Endothelial cell of umbilical vein (primary cell): ENCODE data around the gene YPEL5. TPM values are rescaled to one million over a fixed set of nuclear protein-coding genes. Genes with fewer than 3 reads are reported as not detected.

ENCODE experiments used
- BruUV-seq: library from RNA; stranded (reverse); fragments of 400-500 nt; replicated peaks from 2 replicates; lab custom pipeline; 2021; lab: Mats Ljungman, UMichigan
- CTCF ChIA-PET: fragments of 300-600, 350-600 bp; sonication (Branson Sonifier 250); formaldehyde crosslinking; loops from one replicate; lab custom pipeline; 2021; ENCODE audit warnings: antibody characterized with exemption, inconsistent platforms; lab: Charles Lee
- POLR2A ChIA-PET: fragments of 300-600, 350-600 bp; sonication (Branson Sonifier 250); formaldehyde crosslinking; loops from one replicate; lab custom pipeline; 2021; ENCODE audit warnings: antibody characterized with exemption, inconsistent platforms; lab: Charles Lee
- DNase-seq: peaks from one replicate; pipeline ENCODE4 v3.0.0-alpha.2; 2011; ENCODE audit warnings: low read depth, low spot score
- FAIRE-seq: peaks from 2 replicates; lab custom pipeline; 2011; peaks lifted over from hg19 to GRCh38; lab: Jason Lieb, UNC
- H2AFZ ChIP-seq: 2 replicates; pipeline ENCODE4 v1.6.0; 2012; ENCODE audit warnings: low read depth, low read length, control low read depth, inconsistent platforms
- H3K27ac ChIP-seq: 2 replicates; pipeline ENCODE4 v1.5.1; 2011; ENCODE audit warnings: low read depth, mild to moderate bottlenecking, control low read depth, low read length, moderate library complexity; ENCODE audit not compliant: insufficient read depth
- H3K27me3 ChIP-seq, 2 experiments: 2 replicates each; pipeline versions ENCODE4 v1.6.0 to v1.6.1; 2011; ENCODE audit warnings: low read length in 2 of 2, mixed read lengths in 1 of 2; ENCODE audit not compliant: control insufficient read depth in 2 of 2, insufficient read depth in 2 of 2
- H3K36me3 ChIP-seq, 2 experiments: 2 replicates in 1 of 2; 3 replicates in 1 of 2; pipeline ENCODE4 v1.5.1; 2011; ENCODE audit warnings: low read length in 2 of 2, mild to moderate bottlenecking in 1 of 2, moderate library complexity in 1 of 2; ENCODE audit not compliant: control insufficient read depth in 2 of 2, insufficient read depth in 2 of 2; ENCODE audit errors: extremely low read depth in 1 of 2
- H3K4me1 ChIP-seq: 3 replicates; pipeline ENCODE4 v1.5.1; 2011; ENCODE audit warnings: mild to moderate bottlenecking, low read length; ENCODE audit not compliant: control insufficient read depth, insufficient read depth; ENCODE audit errors: extremely low read depth
- H3K4me2 ChIP-seq: 2 replicates; pipeline ENCODE4 v1.6.1; 2011; ENCODE audit warnings: low read length, control low read depth, mixed read lengths; ENCODE audit not compliant: insufficient read depth
- H3K4me3 ChIP-seq, 3 experiments: fragments of 200-600 bp in 1 of 3; sonication (generic), shearing (Covaris generic) in 1 of 3; replicated peaks in 1 of 3; 2 replicates each; pipeline ENCODE4 v1.5.1; 2011 to 2016; ENCODE audit warnings: control low read depth in 3 of 3, low read length in 3 of 3, mild to moderate bottlenecking in 2 of 3, inconsistent platforms in 1 of 3, low read depth in 1 of 3, moderate library complexity in 1 of 3; ENCODE audit not compliant: insufficient read depth in 1 of 3
- H3K79me2 ChIP-seq: 2 replicates; pipeline ENCODE4 v1.6.0; 2012; ENCODE audit warnings: low read length, inconsistent platforms; ENCODE audit not compliant: control insufficient read depth, insufficient read depth
- H3K9ac ChIP-seq: replicated peaks from 2 replicates; pipeline ENCODE3; 2011; ENCODE audit warnings: low read length, control low read depth; ENCODE audit not compliant: insufficient read depth; ENCODE audit errors: extremely low read depth
- H3K9me1 ChIP-seq: replicated peaks from 3 replicates; pipeline ENCODE4 v1.6.0; 2011; ENCODE audit warnings: mild to moderate bottlenecking, low read length; ENCODE audit not compliant: control insufficient read depth, insufficient read depth; ENCODE audit errors: extremely low read depth
- H3K9me3 ChIP-seq: replicated peaks from 2 replicates; pipeline ENCODE4 v1.5.1; 2012; ENCODE audit warnings: low read length, inconsistent platforms; ENCODE audit not compliant: control insufficient read depth, insufficient read depth
- H4K20me1 ChIP-seq: replicated peaks from 2 replicates; pipeline ENCODE3; 2011; ENCODE audit warnings: mild to moderate bottlenecking, low read length; ENCODE audit not compliant: control insufficient read depth, insufficient read depth; ENCODE audit errors: extremely low read depth
- FOS ChIP-seq: IDR thresholded peaks from 2 replicates; pipeline ENCODE4 v1.6.1; 2011; ENCODE audit warnings: mild to moderate bottlenecking, low read length, moderate library complexity, borderline replicate concordance; ENCODE audit not compliant: insufficient read depth
- GATA2 ChIP-seq: IDR thresholded peaks from 2 replicates; pipeline ENCODE4 v1.7.0; 2011; ENCODE audit warnings: low read depth, mild to moderate bottlenecking, moderate library complexity, mixed read lengths, low read length; ENCODE audit not compliant: insufficient read length, insufficient read depth
- JUN ChIP-seq: IDR thresholded peaks from 2 replicates; pipeline ENCODE4 v1.6.1; 2011; ENCODE audit warnings: borderline replicate concordance, low read depth; ENCODE audit not compliant: insufficient read length, insufficient read depth
- MYC ChIP-seq: IDR thresholded peaks from one replicate; pipeline ENCODE4 v1.6.1; 2011; ENCODE audit warnings: mild to moderate bottlenecking, low read depth, low read length
- POLR2A ChIP-seq: IDR thresholded peaks from 2 replicates; pipeline ENCODE4 v1.6.1; 2012; ENCODE audit warnings: low read depth, mild to moderate bottlenecking, control low read depth, low read length
- POLR2AphosphoS5 ChIP-seq: IDR thresholded peaks from 2 replicates; pipeline ENCODE4 v1.6.1; 2012; ENCODE audit warnings: low read depth, mild to moderate bottlenecking, control low read depth, low read length, moderate library complexity; ENCODE audit not compliant: insufficient read depth
- dilution Hi-C: fragments of 300-500 bp; cut with MboI; formaldehyde crosslinking; loops from one replicate; pipeline ENCODE4 v1.15.0; 2019; ENCODE audit warnings: low sequenced_read_pairs; ENCODE audit not compliant: extremely low pct_ligation_motif_present
- intact Hi-C: fragments of 100-400 bp; cut with micrococcal nuclease; formaldehyde crosslinking; loops from one replicate; pipeline ENCODE4 v1.10.0; 2022
- polyA plus RNA-seq, 4 experiments: library from polyadenylated mRNA; depleted of rRNA in 3 of 4; stranded (reverse) in 3 of 4; unstranded in 1 of 4; fragments of >200 nt; gene quantifications; 2 replicates each; pipeline versions ENCODE4 v1.2.1 to v1.2.3, GENCODE V29; 2011 to 2012; ENCODE audit warnings: missing spikeins in 1 of 4
- total RNA-seq: library from RNA; stranded (reverse); gene quantifications from 2 replicates; pipeline ENCODE4 v1.2.3, GENCODE V29; 2021
- TF ChIP-seq, protein P1 (sequence below): IDR thresholded peaks from 2 replicates; pipeline ENCODE4 v1.6.1; 2011; ENCODE audit not compliant: insufficient read depth, insufficient read length

Gene YPEL5
- total and polyA plus RNA-seq, 2 donors (not counting 3 experiments of a cell fraction or from before 2014, with no cell fraction given): 49.5 to 62.0 TPM

DNA sequence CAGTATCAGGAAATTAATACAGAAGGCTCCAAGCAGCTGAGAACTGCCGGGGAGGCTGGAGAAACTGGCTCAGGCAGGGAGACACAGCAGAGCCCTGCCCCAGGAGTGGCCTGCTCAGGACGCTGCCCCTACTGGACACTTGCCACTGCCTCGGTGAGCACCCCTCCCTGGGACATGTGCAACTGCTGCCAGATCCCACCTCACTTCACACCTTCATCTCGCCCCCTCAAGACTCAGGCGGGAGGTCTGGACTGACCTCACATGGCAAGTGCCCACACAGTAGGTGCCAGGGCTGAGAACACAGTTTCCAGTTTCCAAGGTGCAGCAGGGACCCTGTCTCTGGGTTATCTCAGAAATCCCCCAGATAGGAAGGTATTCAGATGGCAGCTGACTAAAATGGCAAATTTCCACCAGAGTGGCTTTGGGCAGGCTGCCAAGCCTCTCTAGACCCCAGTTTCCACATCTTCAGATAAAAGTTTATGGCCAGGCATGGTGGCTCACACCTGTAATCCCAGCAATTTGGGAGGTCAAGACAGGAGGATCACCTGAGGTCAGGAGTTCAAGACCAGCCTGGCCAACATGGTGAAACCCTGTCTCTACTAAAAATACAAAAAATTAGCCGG lies 50.9 kb downstream of the YPEL5 start:
- Histone ChIP-seq H3K9me3 (no peaks in the 10 kb centered on the region), H3K27ac (no peak overlapping the region), H3K79me2 (no peaks in the 10 kb centered on the region), H3K9me1 (no peaks in the 10 kb centered on the region), H4K20me1 (no peaks in the 10 kb centered on the region), H3K36me3 (no peaks in the 10 kb centered on the region), H3K4me3 (no peak overlapping the region), H3K27me3 (no peaks in the 10 kb centered on the region), H3K9ac (no peak overlapping the region), H3K4me1 (no peaks in the 10 kb centered on the region), H3K4me2 (no peak overlapping the region), H2AFZ (no peak overlapping the region)
- dilution Hi-C loops: no loop called here
- ChIA-PET CTCF (interaction anchor here (1.0 kb wide), 1 partner anchor 514 kb away, joined by 3 read pairs; no protein-coding TSS in a partner anchor), POLR2A (no interaction called here)
- no peak for TF ChIP-seq POLR2A
- no peak for TF ChIP-seq MYC
- TF ChIP-seq JUN: no peak
- no peak for TF ChIP-seq POLR2AphosphoS5
- no peak for TF ChIP-seq FOS
- no peak for TF ChIP-seq GATA2
- FAIRE-seq: no peak
- DNase-seq: no peak
- no TSS peak for BruUV-seq
- intact Hi-C loops: no loop called here

DNA sequence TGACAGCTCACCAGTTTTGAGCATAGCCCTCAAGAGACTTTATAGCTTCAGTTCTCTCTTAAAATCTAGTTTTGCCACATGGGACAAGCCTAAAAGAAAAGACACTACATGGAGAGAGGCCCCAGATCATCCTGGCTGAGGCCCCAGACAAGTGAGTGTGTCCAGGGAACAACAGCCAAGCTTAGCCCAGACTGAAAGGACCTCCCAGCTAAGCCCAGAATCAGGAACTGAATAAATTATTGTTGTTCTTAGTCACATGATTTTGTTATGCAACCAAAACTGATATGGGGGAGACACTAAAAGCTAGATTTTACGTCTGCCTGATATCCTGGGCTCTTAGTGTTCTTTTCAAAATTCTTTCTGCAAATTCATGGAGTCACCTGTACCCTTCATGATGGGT lies 55.2 kb downstream of the YPEL5 start:
- BruUV-seq: no TSS peak
- H2AFZ ChIP-seq: no peak overlapping the region

More for the DNA sequence above, 55.2 kb downstream of the YPEL5 start:
- H3K27ac ChIP-seq: no peak overlapping the region
- H3K9ac ChIP-seq: no peak overlapping the region
- no peak for FAIRE-seq
- no peaks in the 10 kb centered on the region for H3K9me1 ChIP-seq
- no peaks in the 10 kb centered on the region for H4K20me1 ChIP-seq
- TF ChIP-seq GATA2 (no peak), POLR2AphosphoS5 (no peak), MYC (no peak)
- TF ChIP-seq, protein P1, sequence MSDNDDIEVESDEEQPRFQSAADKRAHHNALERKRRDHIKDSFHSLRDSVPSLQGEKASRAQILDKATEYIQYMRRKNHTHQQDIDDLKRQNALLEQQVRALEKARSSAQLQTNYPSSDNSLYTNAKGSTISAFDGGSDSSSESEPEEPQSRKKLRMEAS: no peak
- intact Hi-C loops: no loop called here
- DNase-seq: no peak
- CTCF ChIA-PET: interaction anchor here (1.2 kb wide), 2 partner anchors 37 to 510 kb away, joined by 8 read pairs; no protein-coding TSS in a partner anchor
- H3K4me1 ChIP-seq: no peaks in the 10 kb centered on the region
- H3K27me3 ChIP-seq: peaks cover 0 to 2% of the 10 kb centered on the region in 2 experiments
- H3K4me2 ChIP-seq: no peak overlapping the region
- H3K9me3 ChIP-seq: no peaks in the 10 kb centered on the region
- POLR2A ChIA-PET: no interaction called here
- H3K79me2 ChIP-seq: no peaks in the 10 kb centered on the region
- H3K4me3 ChIP-seq: no peak overlapping the region
- no peaks in the 10 kb centered on the region for H3K36me3 ChIP-seq
- dilution Hi-C loops: no loop called here
